Esophagus muscularis mucosa (tissue), 4 donors: ENCODE measurements around the gene PPP3CB.

ENCODE experiments used
- CTCF ChIP-seq, 3 experiments: fragments of 200-600 bp in 2 of 3; fragments of 450-650 bp in 1 of 3; sonication (generic) in 2 of 3; IDR thresholded peaks; one replicate each; pipeline ENCODE4 v1.5.1; 2017 to 2019; ENCODE audit warnings: antibody characterized with exemption in 3 of 3, mild to moderate bottlenecking in 2 of 3, moderate library complexity in 1 of 3
- EP300 ChIP-seq: sonication (generic); formaldehyde crosslinking; IDR thresholded peaks from one replicate; pipeline ENCODE4 v1.6.1; 2017; ENCODE audit warnings: antibody characterized with exemption
- POLR2A ChIP-seq: fragments of 450-650 bp; IDR thresholded peaks from one replicate; pipeline ENCODE4 v1.6.1; 2017; ENCODE audit warnings: antibody characterized with exemption, moderate library complexity, mild to moderate bottlenecking, low read depth

- no peak for TF ChIP-seq EP300
- no peak for TF ChIP-seq POLR2A
- no peak for TF ChIP-seq CTCF (IDR thresholded peaks at IDR 0.05)
These were observed 69.5 kb downstream of the PPP3CB start for GRCh38 chr10:73426318-73426717.
